ENCODE results near the gene DHRSX. TPM values are rescaled to one million over a fixed set of nuclear protein-coding genes. Genes with fewer than 3 reads are reported as not detected.
"Not testable (repeated sequence)": the region's sequence is repeated elsewhere in the genome, so short reads cannot be mapped to it uniquely, and the experiment has no call there.

DHRSX gene
- total RNA-seq = 10 to 100 TPM; 32.2 to 38.1 TPM
- long read RNA-seq, transcript DHRSX-201 (7 exons, 2,571 nt) = major isoform, 39 of 120 reads
- long read RNA-seq, partial matches to known transcripts = 5 of 120 reads
- long read RNA-seq, other reads (novel, unspliced or antisense) = 76 of 120 reads

DNA sequence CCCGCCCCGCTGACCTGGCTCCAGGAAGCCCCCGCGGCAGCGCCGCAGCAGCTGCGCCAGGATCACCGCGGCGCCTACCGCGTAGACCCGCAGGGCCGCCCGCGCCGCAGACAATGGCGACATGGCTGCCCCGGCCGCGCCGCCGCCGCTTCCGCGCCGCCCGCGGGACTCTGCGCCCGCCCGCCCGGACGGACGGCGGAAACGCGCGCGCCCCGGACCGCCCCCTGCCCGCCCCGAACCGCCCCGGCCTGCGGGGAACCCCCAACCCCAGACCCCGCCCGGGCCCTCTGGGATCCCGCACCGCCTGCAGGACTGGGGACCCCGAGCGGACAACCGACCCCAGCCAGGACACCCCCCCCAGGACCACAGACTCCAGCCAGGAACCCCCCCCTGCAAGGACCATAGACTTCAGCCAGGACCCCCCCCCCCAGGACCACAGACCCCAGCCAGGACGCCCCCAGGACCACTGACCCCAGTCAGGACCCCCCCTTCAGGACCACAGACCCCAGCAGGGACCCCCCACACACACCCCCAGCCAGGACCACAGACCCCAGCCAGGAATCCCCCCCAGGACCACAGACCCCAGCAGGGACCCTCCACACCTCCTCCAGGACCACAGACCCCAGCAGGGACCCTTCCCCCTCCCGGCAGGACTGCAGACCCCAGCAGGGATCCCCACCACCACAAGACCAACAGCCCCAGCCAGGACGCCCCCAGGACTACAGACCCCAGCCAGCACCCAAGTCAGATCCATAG, at the start of gene DHRSX, which contains the start of gene ZBED1:
Gene DHRSX, minus strand, starts transcription at position 174 of the 756 bp plus-strand sequence. Its CDS starts 51 bp downstream, at position 123.
Gene ZBED1, minus strand, starts transcription at position 174 of the 756 bp plus-strand sequence. CDS start 10,257 bp downstream, outside the sequence.
- DNase-seq = peak; percentile 38 to 63
- intact Hi-C loops (cut with DNase I, micrococcal nuclease) = no loop called here
- peak; percentile 43 for ATAC-seq

GRCh38 chrX:2549876-2550275, 49.1 kb upstream of the DHRSX start:
- DNase-seq = peak in 1 of 2 donors; percentile 4
- intact Hi-C loops (cut with DNase I, micrococcal nuclease) = no loop called here
- ATAC-seq = peak; percentile 95

DNA sequence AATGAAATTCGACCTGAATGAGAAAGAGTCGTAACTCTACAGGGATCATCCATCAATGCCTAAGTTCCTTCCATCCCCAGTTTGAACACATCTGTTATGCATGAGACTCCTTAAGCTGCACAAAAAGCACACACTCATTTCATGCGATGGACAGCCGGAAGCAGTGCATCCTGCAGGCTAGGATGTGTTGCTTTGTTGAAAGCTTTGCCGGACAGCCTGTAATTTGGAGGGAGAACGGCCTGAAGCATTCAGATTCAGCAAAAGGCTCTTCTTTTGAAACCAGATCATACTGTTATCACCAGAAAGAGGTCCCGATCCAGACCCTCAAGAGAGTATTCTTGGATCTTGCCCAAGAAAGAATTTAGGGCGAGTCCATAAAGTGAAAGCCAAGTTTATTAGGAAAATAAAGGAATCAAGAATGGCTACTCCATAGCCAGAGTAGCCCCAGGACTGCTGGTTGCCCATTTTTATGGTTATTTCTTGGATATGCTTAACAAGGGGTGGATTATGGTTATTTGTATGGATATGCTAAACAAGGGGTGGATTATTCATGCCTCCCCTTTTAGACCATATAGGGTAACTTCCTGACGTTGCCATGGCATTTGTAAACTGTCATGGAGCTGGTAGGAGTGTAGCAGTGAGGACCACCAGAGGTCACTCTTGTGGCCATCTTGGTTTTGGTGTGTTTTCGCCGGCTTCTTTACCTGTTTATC, 48.1 kb upstream of the DHRSX start:
- intact Hi-C loops (cut with DNase I, micrococcal nuclease) = no loop called here
- no peak for ATAC-seq
- no peak for DNase-seq

- no peak for ATAC-seq
- no peak for DNase-seq
- intact Hi-C loops (cut with DNase I, micrococcal nuclease) = no loop called here
These were observed 47.0 kb upstream of the DHRSX start for GRCh38 chrX:2547736-2548135.

GRCh38 chrX:2546496-2546895, 45.7 kb upstream of the DHRSX start:
- DNase-seq (no peak), ATAC-seq (no peak)
- intact Hi-C loops (cut with DNase I, micrococcal nuclease) = no loop called here

DNA sequence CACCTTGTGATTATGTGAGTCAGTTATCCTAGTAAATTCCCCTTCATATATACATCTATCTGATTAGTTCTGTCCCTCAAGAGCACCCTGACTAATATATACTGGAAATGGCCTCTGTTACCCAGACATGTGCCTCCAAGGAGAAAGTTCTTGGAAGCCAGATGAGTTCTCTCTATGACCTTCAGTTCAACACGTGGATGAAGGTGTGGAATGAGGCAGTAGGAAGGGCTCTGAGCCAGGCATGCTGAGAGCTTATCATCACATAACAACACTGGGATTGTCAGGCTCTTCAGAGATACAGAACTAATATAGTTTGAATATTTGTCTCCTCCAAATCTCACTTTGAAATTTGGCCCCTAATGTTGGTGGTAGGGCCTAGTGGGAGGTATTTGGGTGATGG, 44.4 kb upstream of the DHRSX start:
- no peak for ATAC-seq
- DNase-seq = no peak
- intact Hi-C loops (cut with DNase I, micrococcal nuclease) = no loop called here

DNA sequence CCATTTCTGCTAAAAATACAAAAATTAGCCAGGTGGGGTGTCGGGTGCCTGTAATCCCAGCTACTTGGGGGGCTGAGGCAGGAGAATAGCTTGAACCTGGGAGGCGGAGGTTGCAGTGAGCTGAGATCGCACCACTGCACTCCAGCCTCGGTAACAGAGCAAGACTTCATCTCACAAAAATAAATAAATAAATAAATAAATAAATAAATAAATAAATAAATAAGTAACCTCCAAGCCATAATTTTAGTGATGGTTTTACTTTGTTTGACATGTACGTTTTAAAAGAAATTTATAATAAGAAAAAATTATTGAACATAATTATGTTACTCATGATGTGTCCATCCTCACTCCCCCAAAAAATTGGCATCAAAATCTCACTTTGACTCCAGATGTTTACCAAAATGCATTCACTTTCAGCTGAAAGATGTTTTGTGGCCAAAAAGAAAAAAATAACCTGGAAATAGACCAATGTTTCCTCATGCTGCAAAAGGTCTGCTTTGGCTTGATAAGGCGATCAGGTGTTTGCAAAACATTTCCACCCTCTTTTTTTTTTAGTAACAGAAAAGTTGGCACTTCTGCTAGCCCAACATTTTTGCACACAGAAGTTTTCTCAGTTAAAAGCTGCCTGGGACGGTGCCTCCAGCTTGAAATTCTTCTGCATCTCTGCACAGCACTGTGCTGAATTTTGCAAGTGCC, 42.2 kb upstream of the DHRSX start:
- DNase-seq = no peak
- no peak for ATAC-seq
- intact Hi-C loops (cut with DNase I, micrococcal nuclease) = no loop called here

DNA sequence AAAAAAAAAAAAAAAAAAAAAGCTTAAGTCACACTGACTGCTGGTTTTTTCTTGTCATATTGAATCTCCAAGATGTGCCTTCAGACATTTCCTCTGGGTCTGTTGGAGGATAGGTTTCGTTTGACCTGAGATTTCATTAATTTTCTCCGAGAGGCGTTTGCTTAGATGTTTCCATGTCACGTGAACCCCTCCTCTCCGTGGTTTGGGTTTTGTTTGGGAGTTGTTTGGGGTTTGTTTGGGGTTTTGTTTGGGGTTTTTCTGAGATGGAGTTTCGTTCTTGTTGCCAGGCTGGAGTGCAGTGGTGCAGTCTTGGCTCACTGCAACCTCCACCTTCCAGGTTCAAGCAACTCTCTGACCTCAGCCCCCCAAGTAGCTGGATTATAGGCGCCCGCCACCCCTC, 40.8 kb upstream of the DHRSX start:
- intact Hi-C loops (cut with DNase I, micrococcal nuclease) = no loop called here
- no peak for ATAC-seq
- DNase-seq = no peak

DNA sequence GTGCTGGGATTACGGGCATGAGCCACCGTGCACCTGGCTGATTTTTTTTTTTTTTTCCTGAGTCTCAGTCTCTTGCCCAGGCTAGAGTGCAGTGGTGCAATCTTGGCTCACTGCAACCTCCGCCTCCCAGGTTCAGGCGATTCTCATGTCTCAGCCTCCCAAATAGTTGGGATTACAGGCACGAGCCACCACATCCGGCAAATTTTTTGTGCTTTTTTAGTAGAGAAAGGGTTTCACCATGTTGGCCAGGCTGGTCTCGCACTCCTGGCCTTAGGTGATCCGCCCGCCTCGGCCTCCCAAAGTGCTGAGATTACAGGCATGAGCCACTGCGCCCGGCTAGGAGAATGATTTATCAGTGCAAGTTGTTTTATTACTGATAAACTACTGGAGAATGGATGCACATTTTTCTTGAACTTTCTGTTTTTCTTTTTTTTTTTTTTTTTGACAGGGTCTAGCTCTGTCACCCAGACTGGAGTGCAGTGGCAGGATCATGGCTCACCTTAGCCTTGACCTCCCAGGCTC, 39.7 kb upstream of the DHRSX start:
- ATAC-seq (no peak), DNase-seq (no peak)
- intact Hi-C loops (cut with DNase I, micrococcal nuclease) = no loop called here

DNA sequence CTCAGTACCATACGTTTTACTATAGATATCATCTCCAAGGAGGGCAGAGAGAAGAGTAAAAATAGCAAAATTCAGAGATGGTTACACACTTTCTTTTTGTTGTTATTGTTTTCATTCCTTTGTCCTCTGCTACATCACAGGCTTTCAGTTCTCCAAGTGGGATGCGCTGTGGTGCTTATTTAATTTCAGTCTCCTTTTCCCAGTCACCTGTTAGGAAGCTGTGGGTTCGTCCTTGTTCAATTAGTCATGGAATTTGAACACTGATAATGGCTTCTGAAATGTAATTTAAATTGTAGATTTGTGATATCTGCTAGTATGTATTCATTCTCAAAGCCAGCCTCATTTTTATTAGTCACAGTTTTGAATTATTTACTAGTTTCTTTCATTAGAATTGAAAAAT, 38.8 kb upstream of the DHRSX start:
- ATAC-seq (no peak), DNase-seq (no peak)
- intact Hi-C loops (cut with DNase I, micrococcal nuclease) = no loop called here

DNA sequence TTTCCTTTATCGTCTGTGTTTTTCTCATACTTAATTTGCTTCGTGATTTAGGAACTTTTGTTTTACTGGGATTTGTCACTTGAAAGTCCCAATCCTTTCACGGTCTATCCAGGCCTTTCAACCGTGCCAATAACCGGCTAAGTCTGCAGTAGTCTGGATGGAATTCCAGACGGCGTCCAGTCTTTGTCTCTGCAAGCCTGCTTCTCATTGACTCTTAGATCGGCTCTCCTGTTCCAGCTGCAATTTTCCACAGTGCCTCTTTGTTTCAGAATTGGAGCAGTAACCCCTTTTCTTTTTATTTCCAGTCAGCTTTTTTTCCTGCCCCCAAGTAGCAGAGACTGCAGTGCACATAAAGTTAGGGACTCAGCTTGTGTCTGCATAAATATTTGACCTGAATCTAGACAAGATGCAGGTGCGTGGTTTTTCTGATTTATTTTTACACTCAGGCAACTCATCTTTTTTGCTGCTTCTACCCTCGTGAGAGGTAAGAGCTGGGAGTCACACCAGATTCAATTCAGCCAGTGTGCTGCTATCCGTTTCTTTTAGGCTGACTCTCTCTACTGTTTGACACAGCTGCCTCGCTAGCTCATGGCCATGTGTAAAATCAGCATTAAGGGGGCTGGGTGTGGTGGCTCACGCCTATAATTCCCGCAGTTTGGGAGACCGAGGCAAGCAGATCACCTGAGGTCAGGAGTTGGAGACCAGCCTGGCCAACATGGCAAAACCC, 37.4 kb upstream of the DHRSX start:
- no peak for ATAC-seq
- intact Hi-C loops (cut with DNase I, micrococcal nuclease) = no loop called here
- DNase-seq = no peak

DNA sequence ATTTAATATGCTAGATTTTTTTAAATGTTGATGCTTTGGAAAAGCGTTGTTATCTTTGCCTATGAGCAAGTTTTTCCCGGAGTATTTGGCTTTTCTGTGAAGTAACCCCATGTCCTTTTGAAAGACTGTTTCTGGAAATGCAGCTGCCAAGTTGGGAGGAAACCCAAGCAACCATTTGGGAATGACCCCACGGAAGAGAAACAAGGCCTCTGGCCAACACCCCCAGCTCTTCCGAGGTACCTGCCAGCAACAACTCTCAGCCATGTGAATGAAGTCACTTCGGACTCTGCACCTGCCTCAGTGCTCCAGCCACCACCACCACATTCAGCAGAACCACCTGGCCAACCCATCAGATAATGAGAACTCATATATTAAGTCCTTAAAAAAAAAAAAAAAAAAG, 36.2 kb upstream of the DHRSX start:
- DNase-seq = no peak
- no peak for ATAC-seq
- intact Hi-C loops (cut with DNase I, micrococcal nuclease) = no loop called here

DNA sequence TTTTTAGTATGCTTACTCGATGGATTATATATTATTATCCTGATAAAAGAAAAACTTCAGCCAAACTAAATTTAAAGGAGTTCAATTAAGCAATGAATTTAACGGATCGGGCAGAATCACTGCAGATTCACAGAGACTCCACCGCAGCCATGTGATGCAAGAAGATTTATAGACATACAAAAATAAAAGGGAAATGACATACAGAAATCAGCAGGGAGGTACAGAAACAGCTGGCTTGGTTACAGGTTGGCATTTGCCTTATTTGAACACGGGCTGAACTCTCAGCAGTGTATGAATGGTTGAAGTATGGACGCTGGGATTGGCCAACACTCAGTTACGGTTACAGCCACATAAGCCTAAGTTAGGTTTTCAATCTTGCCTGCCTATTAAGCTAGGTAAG, 35.4 kb upstream of the DHRSX start:
- DNase-seq = no peak
- ATAC-seq = no peak
- intact Hi-C loops (cut with DNase I, micrococcal nuclease) = no loop called here

DNA sequence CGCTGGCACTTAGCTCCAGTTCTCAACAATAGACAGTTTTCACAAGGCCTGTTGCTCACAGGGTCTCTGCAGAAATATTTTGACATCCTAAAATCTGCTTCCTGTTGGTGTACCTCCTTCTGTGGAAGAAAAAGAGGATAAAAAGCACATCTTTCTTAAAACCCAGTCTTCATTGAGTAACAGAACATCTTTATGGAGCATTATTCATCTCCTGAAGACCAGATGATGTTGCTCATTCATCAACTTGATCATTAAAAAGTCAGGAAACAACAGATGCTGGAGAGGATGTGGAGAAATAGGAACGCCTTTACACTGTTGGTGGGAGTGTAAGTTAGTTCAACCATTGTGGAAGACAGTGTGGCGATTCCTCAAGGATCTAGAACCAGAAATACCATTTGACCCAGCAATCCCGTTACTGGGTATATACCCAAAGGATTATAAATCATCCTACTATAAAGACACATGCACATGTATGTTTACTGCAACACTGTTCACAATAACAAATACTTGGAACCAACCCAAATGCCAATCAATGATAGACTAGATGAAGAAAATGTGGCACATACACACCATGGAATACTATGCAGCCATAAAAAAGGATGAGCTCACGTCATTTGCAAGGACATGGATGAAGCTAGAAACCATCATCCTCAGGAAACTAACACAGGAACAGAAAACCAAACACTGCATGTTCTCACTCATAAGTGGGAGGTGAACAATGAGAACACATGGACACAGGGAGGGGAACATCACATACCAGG, 33.7 kb upstream of the DHRSX start:
- intact Hi-C loops (cut with DNase I, micrococcal nuclease); ATAC-seq; DNase-seq: not testable (repeated sequence)

- intact Hi-C loops (cut with DNase I, micrococcal nuclease) = no loop called here
- DNase-seq (no peak), ATAC-seq (no peak)
These were observed 32.6 kb upstream of the DHRSX start for GRCh38 chrX:2533424-2533823.

- no peak for DNase-seq
- no peak for ATAC-seq
- intact Hi-C loops (cut with DNase I, micrococcal nuclease) = no loop called here
These were observed 25.6 kb upstream of the DHRSX start for GRCh38 chrX:2526390-2526789.

DNA sequence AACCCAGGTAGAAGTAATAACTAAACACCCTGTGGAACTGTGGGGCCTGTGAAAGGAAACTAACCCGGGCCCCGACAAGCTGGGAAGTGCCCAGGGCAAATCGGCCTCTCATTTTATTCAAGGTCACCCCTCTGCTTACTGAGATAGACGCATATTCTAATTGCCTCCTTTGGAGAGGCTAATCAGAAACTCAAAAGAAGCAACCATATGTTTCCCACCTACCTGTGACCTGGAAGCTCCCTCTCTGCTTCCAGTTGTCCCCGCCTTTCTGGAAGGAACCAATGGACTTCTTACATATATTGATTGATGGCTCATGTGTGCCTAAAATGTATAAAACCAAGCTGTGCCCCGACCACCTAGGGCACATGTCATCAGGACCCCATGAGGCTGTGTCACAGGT, 23.1 kb upstream of the DHRSX start:
- DNase-seq (no peak), ATAC-seq (no peak)
- intact Hi-C loops (cut with DNase I, micrococcal nuclease) = no loop called here

DNA sequence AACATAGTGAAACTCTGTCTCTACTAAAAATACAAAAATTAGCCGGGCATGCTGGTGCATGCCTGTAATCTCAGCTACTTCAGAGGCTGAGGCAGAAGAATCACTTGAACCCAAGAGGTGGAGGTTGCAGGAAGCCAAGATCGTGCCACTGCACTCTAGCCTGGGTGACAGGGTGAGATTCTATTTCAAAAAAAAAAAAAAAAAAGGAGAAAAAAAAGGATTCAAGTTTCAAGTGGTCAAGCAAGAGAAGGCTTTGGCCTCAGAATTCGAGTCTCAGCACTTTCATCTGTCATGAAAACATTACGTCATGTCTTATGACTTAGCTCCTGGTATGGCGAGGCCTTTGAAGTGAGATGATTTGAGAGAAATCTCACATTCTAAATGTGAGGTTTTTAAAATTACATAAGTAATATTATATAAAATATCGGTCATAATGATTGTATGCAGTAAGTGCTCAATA, 21.2 kb upstream of the DHRSX start:
- intact Hi-C loops (cut with DNase I, micrococcal nuclease) = no loop called here
- no peak for ATAC-seq
- no peak for DNase-seq

Measured in left colon (tissue), 2 donors.